Measurements from ENCODE around the gene ZC3H18.

The ZC3H18 gene

GRCh38 chr16:88596483-88596882 lies 26.3 kb downstream of the ZC3H18 start:
- Histone ChIP-seq H2AFZ (ENCODE audit: low read depth) (no peak overlapping the region), H4K20me1 (ENCODE audit: insufficient read depth) (no peaks in the 10 kb centered on the region)

GRCh38 chr16:88597856-88598491 lies 27.8 kb downstream of the ZC3H18 start:
- Histone ChIP-seq H3K79me2 (ENCODE audit: insufficient read depth, low read depth) (peaks cover 19% of the 10 kb centered on the region; the same call in 1 of the 2 replicates), H4K20me1 (ENCODE audit: insufficient read depth) (no peaks in the 10 kb centered on the region), H3K9ac (peak overlapping the region; percentile 17; the same call in 1 of the 2 replicates), H3K4me1 (ENCODE audit: low read depth, poor library complexity, severe bottlenecking) (peaks cover 38% of the 10 kb centered on the region), H3K36me3 (ENCODE audit: insufficient read depth) (no peaks in the 10 kb centered on the region; the same call in 1 of the 2 replicates), H3K4me2 (peak overlapping the region; percentile 52), H2AFZ (ENCODE audit: low read depth) (no peak overlapping the region), H3K4me3 (IDR thresholded peaks at IDR 0.05; ENCODE audit: insufficient read depth, low read depth, low read length) (no peak overlapping the region), H3K27me3 (ENCODE audit: insufficient read depth, low read depth) (no peaks in the 10 kb centered on the region), H3K27ac (peak overlapping the region; percentile 73)
- no peak for TF ChIP-seq CTCF (conservative IDR thresholded peaks at IDR 0.05; ENCODE audit: low read depth, low read length)

More at GRCh38 chr16:88596483-88596882, 26.3 kb downstream of the ZC3H18 start:
- no peak for TF ChIP-seq CTCF (conservative IDR thresholded peaks at IDR 0.05; ENCODE audit: low read depth, low read length)
- Histone ChIP-seq H3K9ac (no peak overlapping the region; the same call in 1 of the 2 replicates), H3K4me1 (ENCODE audit: low read depth, poor library complexity, severe bottlenecking) (peaks cover 38% of the 10 kb centered on the region), H3K36me3 (ENCODE audit: insufficient read depth) (no peaks in the 10 kb centered on the region; the same call in 1 of the 2 replicates), H3K79me2 (ENCODE audit: insufficient read depth, low read depth) (peaks cover 25% of the 10 kb centered on the region; the same call in 1 of the 2 replicates), H3K4me3 (IDR thresholded peaks at IDR 0.05; ENCODE audit: insufficient read depth, low read depth, low read length) (no peak overlapping the region), H3K4me2 (peak overlapping the region; percentile 52), H3K27me3 (ENCODE audit: insufficient read depth, low read depth) (no peaks in the 10 kb centered on the region), H3K27ac (peak overlapping the region; percentile 73)

- Histone ChIP-seq H3K27ac (no peak overlapping the region; the same call in 1 of the 2 replicates), H3K36me3 (ENCODE audit: insufficient read depth) (no peaks in the 10 kb centered on the region; the same call in 1 of the 2 replicates), H3K79me2 (ENCODE audit: insufficient read depth, low read depth) (peaks cover 9% of the 10 kb centered on the region; the same call in 1 of the 2 replicates), H3K4me3 (IDR thresholded peaks at IDR 0.05; ENCODE audit: insufficient read depth, low read depth, low read length) (no peak overlapping the region), H2AFZ (ENCODE audit: low read depth) (no peak overlapping the region), H3K4me2 (no peak overlapping the region), H3K9ac (no peak overlapping the region), H4K20me1 (ENCODE audit: insufficient read depth) (no peaks in the 10 kb centered on the region), H3K27me3 (ENCODE audit: insufficient read depth, low read depth) (no peaks in the 10 kb centered on the region), H3K4me1 (ENCODE audit: low read depth, poor library complexity, severe bottlenecking) (peaks cover 38% of the 10 kb centered on the region)
- no peak for TF ChIP-seq CTCF (conservative IDR thresholded peaks at IDR 0.05; ENCODE audit: low read depth, low read length)
Measured at GRCh38 chr16:88599092-88599733, 29.0 kb downstream of the ZC3H18 start.

- Histone ChIP-seq H3K9ac (no peak overlapping the region), H3K27ac (no peak overlapping the region), H3K36me3 (ENCODE audit: insufficient read depth) (no peaks in the 10 kb centered on the region; the same call in 1 of the 2 replicates), H3K4me1 (ENCODE audit: low read depth, poor library complexity, severe bottlenecking) (peaks cover 38% of the 10 kb centered on the region), H2AFZ (ENCODE audit: low read depth) (no peak overlapping the region), H3K27me3 (ENCODE audit: insufficient read depth, low read depth) (no peaks in the 10 kb centered on the region), H3K79me2 (ENCODE audit: insufficient read depth, low read depth) (peaks cover 9% of the 10 kb centered on the region; the same call in 1 of the 2 replicates), H4K20me1 (ENCODE audit: insufficient read depth) (no peaks in the 10 kb centered on the region), H3K4me2 (no peak overlapping the region), H3K4me3 (IDR thresholded peaks at IDR 0.05; ENCODE audit: insufficient read depth, low read depth, low read length) (no peak overlapping the region)
- no peak for TF ChIP-seq CTCF (conservative IDR thresholded peaks at IDR 0.05; ENCODE audit: low read depth, low read length)
Measured at GRCh38 chr16:88599825-88600538, 29.8 kb downstream of the ZC3H18 start.

Measured in KMS-11 (cell line).